Transverse colon (tissue), 4 donors: Measurements from ENCODE around the gene GPN2. TPM values are rescaled to one million over a fixed set of nuclear protein-coding genes. Genes with fewer than 3 reads are reported as not detected.
A peak's percentile ranks its signal among the peaks of the same experiment; 100 is the strongest.

ENCODE experiments used
- DNase-seq: peaks from one replicate; pipeline ENCODE4 v3.0.0-alpha.2; 2019
- H3K27ac ChIP-seq, 4 donors: fragments of 200-600 bp; sonication (generic); 2 replicates each; pipeline ENCODE4 v1.5.1; 2016 to 2018; ENCODE audit warnings: inconsistent platforms in 4 of 4
- H3K27me3 ChIP-seq: fragments of 200-600 bp; sonication (generic); 2 replicates; pipeline ENCODE4 v1.5.1; 2017; ENCODE audit warnings: inconsistent platforms
- H3K36me3 ChIP-seq, 4 donors: fragments of 200-600 bp; sonication (generic); 2 replicates each; pipeline ENCODE4 v1.5.1; 2017 to 2019; ENCODE audit warnings: inconsistent platforms in 4 of 4
- H3K4me1 ChIP-seq, 4 donors: fragments of 200-600 bp; sonication (generic); 2 replicates each; pipeline ENCODE4 v1.5.1; 2017 to 2020; ENCODE audit warnings: inconsistent platforms in 4 of 4
- H3K4me3 ChIP-seq, 4 donors: fragments of 200-600 bp; sonication (generic); 1 replicate in 1 of 4; 2 replicates in 3 of 4; pipeline versions ENCODE4 v1.5.1 to v1.6.1; 2017 to 2019; ENCODE audit warnings: inconsistent platforms in 4 of 4
- H3K9me3 ChIP-seq, 2 donors: fragments of 200-600 bp; sonication (generic); 2 replicates each; pipeline ENCODE4 v1.5.1; 2017 to 2019; ENCODE audit warnings: inconsistent platforms in 2 of 2
- EP300 ChIP-seq: sonication (generic); formaldehyde crosslinking; IDR thresholded peaks from one replicate; pipeline ENCODE4 v1.6.1; 2017; ENCODE audit warnings: antibody characterized with exemption, low read depth
- POLR2A ChIP-seq: fragments of 450-650 bp; IDR thresholded peaks from one replicate; pipeline ENCODE4 v1.6.1; 2016; ENCODE audit warnings: antibody characterized with exemption, mild to moderate bottlenecking, moderate library complexity
- POLR2AphosphoS5 ChIP-seq, 3 donors: sonication (generic); formaldehyde crosslinking; IDR thresholded peaks; one replicate each; pipeline ENCODE4 v1.6.1; 2016; ENCODE audit warnings: antibody characterized with exemption in 3 of 3
- WGBS, 2 donors: methylation state at CpG; one replicate each; pipeline ENCODE4 v1.1.5; 2018; ENCODE audit warnings: low coverage in 1 of 2; 5-methylcytosine and 5-hydroxymethylcytosine counted together
- in situ Hi-C, 4 donors: fragments of 200-750 bp; cut with MboI; loops; one replicate each; pipeline versions ENCODE4 v1.15.0 to v1.15.1; 2017; ENCODE audit warnings: low sequenced_read_pairs in 3 of 4, low pct_ligation_motif_present in 1 of 4, low pct_unique_long_range_greater_than_20kb in 1 of 4
- intact Hi-C: fragments of 100-400 bp; cut with DNase I; formaldehyde crosslinking; loops from one replicate; pipeline ENCODE4 v1.15.1; 2023; ENCODE audit warnings: low total_unique reads
- total RNA-seq, 4 donors: library from RNA; depleted of rRNA; stranded (reverse); fragments of >200 nt; gene quantifications; one replicate each; pipeline ENCODE4 v1.1.0, GENCODE V29; 2016
- TF ChIP-seq, protein P1 (sequence below), 5 experiments: fragments of 200-600 bp in 3 of 5; fragments of 450-650 bp in 2 of 5; sonication (generic) in 3 of 5; IDR thresholded peaks; 1 replicate in 2 of 5; 2 replicates in 3 of 5; pipeline ENCODE4 v1.5.1; 2016 to 2017; ENCODE audit warnings: antibody characterized with exemption in 5 of 5, inconsistent platforms in 3 of 5, mild to moderate bottlenecking in 2 of 5, moderate library complexity in 1 of 5

The GPN2 gene
- total RNA-seq, 4 donors from 2014 or later = 14.7 to 75.2 (median 28.7) TPM

DNA sequence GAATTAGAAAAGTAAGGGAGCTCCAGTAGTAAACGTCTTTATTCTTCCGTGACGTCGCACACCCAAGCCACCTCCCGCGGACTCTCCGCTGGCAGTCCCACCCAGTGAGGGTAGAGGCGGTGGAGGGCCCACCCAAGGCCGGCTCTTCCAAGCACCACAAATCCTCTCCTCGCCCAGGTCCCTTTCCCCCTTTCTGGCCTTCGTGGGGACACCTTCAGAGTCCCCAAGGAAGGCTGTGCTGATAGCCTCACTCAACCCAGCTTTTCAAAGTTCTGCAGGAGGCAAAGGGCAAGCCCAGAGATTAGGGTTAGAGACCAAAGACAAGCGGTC is 349 bp upstream of the GPN2 start:
- WGBS, 2 donors = 3% methylated on average over 12 of the region's 12 CpGs; no CpG with 5 or more reads in 1 of the 2 donors
- intact Hi-C loops = no loop called here

DNA sequence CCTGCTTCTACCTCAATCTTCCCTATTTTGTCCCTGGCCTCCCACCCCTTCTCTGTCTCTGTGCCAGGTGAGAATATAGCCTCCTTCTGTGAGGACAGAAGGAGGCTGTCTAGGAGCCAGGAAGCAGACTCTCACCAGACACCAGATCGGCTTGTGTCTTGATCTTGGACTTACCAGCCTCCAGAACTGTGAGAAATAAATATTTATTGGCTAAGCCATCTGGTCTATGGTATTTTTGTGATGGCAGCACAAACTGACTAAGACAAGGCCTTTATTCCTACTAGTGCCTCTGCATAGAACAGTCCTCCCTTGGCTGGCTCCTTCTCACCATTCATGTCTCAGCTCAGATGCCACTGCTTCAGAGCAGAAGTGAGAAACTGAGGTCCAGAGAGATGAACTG is 1.9 kb downstream of the GPN2 start:
- WGBS, 2 donors = 73% methylated on average over 1 of the region's 1 CpG; no CpG with 5 or more reads in 1 of the 2 donors
- Histone ChIP-seq H3K27ac (no peak overlapping the region), H3K9me3 (no peaks in the 10 kb centered on the region), H3K4me3 (no peak overlapping the region), H3K4me1 (peaks cover 5 to 23% (median 17%) of the 10 kb centered on the region in 4 donors), H3K27me3 (no peaks in the 10 kb centered on the region), H3K36me3 (peaks cover 0 to 48% (median 21%) of the 10 kb centered on the region in 4 donors)
- in situ Hi-C loops = loop anchor here in 1 of 4 donors (25.0 kb wide), 1 partner anchor 301 kb away; no protein-coding TSS in a partner anchor
- intact Hi-C loops = no loop called here
- DNase-seq = no peak
- TF ChIP-seq, protein P1, sequence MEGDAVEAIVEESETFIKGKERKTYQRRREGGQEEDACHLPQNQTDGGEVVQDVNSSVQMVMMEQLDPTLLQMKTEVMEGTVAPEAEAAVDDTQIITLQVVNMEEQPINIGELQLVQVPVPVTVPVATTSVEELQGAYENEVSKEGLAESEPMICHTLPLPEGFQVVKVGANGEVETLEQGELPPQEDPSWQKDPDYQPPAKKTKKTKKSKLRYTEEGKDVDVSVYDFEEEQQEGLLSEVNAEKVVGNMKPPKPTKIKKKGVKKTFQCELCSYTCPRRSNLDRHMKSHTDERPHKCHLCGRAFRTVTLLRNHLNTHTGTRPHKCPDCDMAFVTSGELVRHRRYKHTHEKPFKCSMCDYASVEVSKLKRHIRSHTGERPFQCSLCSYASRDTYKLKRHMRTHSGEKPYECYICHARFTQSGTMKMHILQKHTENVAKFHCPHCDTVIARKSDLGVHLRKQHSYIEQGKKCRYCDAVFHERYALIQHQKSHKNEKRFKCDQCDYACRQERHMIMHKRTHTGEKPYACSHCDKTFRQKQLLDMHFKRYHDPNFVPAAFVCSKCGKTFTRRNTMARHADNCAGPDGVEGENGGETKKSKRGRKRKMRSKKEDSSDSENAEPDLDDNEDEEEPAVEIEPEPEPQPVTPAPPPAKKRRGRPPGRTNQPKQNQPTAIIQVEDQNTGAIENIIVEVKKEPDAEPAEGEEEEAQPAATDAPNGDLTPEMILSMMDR (IDR thresholded peaks at IDR 0.05) = no peak

More for the DNA sequence above, 349 bp upstream of the GPN2 start:
- Histone ChIP-seq H3K4me1 (peaks cover 5 to 23% (median 17%) of the 10 kb centered on the region in 4 donors), H3K36me3 (peaks cover 0 to 33% (median 10%) of the 10 kb centered on the region in 4 donors), H3K9me3 (no peaks in the 10 kb centered on the region), H3K27me3 (no peaks in the 10 kb centered on the region), H3K27ac (peak overlapping the region; percentile 91 to 98 (median 94)), H3K4me3 (peak overlapping the region; percentile 63 to 99 (median 80))
- peak; percentile 44 for TF ChIP-seq POLR2A
- TF ChIP-seq, protein P1 (IDR thresholded peaks at IDR 0.05) = no peak
- no peak for TF ChIP-seq POLR2AphosphoS5 (IDR thresholded peaks at IDR 0.05)
- TF ChIP-seq EP300 = no peak
- in situ Hi-C loops = loop anchor here in 1 of 4 donors (25.0 kb wide), 1 partner anchor 303 kb away; no protein-coding TSS in a partner anchor
- DNase-seq = no peak

DNA sequence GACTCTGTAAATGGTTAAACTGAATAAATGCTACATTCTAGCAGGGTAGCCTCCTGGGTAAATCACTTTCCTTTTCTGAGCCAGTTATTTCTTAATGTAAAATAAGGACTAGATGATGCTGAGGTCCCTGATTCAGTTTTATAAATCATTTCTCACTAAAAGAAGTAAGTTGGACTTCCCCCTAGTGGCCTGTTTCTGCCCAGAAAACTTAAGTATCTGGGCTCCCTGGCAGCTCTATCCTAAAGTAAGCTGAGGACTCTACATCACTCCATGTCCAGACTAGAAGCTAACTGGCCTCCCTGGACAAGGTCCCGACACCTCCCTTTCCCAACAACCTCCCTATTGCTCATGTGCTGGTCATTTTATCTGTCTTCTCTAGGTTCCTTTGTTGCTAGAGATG is 3.0 kb downstream of the GPN2 start:
- no peak overlapping the region for H3K4me3 ChIP-seq
- H3K4me1 ChIP-seq = peaks cover 5 to 23% (median 17%) of the 10 kb centered on the region in 4 donors
- 92% methylated on average over 1 of the region's 1 CpG; no CpG with 5 or more reads in 1 of the 2 donors for WGBS, 2 donors
- no peaks in the 10 kb centered on the region for H3K9me3 ChIP-seq
- H3K27ac ChIP-seq = no peak overlapping the region
- TF ChIP-seq POLR2A = no peak
- TF ChIP-seq, protein P1 (IDR thresholded peaks at IDR 0.05) = peak; percentile 0 to 45 (median 36)
- DNase-seq = no peak
- intact Hi-C loops = no loop called here
- in situ Hi-C loops = loop anchor here in 1 of 4 donors (25.0 kb wide), 1 partner anchor 300 kb away; no protein-coding TSS in a partner anchor
- H3K27me3 ChIP-seq = no peaks in the 10 kb centered on the region
- peaks cover 0 to 49% (median 24%) of the 10 kb centered on the region in 4 donors for H3K36me3 ChIP-seq

DNA sequence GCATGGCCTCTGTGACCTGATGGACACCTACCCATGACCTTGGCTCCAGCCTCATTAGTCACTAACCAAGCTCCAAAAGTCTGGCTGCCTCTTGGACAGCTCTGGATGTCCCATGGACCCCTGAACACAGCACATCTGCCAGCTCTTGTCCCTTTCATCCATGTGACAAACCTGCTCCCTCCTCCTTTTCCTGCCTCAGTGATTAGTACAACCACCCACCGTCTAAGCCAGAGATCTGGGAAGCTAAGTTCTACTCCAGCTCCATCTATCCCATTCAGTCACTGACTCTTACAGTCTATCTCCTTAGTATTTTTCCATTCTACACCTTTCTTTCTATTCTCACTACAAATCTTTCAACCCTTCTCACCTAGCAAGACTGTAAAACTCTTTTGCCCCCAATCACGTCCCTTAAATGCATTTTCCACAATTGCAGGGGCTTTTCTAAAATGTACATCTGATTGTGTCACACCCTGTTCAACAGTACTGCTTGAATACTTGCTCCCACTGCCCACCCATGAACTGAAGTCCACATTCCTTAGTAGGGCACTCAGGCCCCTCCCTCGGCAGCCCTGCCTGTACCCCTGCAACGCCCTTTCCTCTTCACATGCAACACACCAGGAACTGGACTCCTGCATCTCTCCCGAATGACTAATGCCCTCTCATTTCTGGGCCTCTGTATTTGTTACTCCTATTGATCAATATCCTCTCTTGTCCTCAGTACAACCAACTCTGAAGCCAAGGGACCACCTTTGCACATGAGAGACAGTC is 7.2 kb downstream of the GPN2 start:
- in situ Hi-C loops = loop anchor here in 1 of 4 donors (25.0 kb wide), 1 partner anchor 296 kb away; no protein-coding TSS in a partner anchor
- H3K27ac ChIP-seq = no peak overlapping the region
- no peaks in the 10 kb centered on the region for H3K9me3 ChIP-seq
- H3K36me3 ChIP-seq = peaks cover 0 to 56% (median 24%) of the 10 kb centered on the region in 4 donors
- intact Hi-C loops = no loop called here
- no peak for TF ChIP-seq POLR2A
- TF ChIP-seq POLR2AphosphoS5 (IDR thresholded peaks at IDR 0.05) = no peak
- TF ChIP-seq, protein P1 (IDR thresholded peaks at IDR 0.05) = no peak
- TF ChIP-seq EP300 = no peak
- no peaks in the 10 kb centered on the region for H3K27me3 ChIP-seq
- DNase-seq = no peak
- WGBS, 2 donors = 88 to 91% methylated on average over 5 of the region's 5 CpGs
- H3K4me1 ChIP-seq = peaks cover 0 to 15% (median 3%) of the 10 kb centered on the region in 4 donors
- H3K4me3 ChIP-seq = no peak overlapping the region
